Karpas-422 (cell line): ENCODE measurements around the gene OSBPL2. TPM values are rescaled to one million over a fixed set of nuclear protein-coding genes. Genes with fewer than 3 reads are reported as not detected.
A peak's percentile ranks its signal among the peaks of the same experiment; 100 is the strongest.

ENCODE experiments used
- DNase-seq: peaks from one replicate; pipeline ENCODE4 v3.0.0-alpha.2; 2015
- H2AFZ ChIP-seq: fragments of 200-600 bp; sonication (generic); 2 replicates; pipeline ENCODE4 v1.6.1; 2014; ENCODE audit warnings: antibody characterized with exemption, low read length, mixed read lengths
- H3K27ac ChIP-seq: fragments of 200-600 bp; sonication (generic); 2 replicates; pipeline ENCODE4 v1.5.1; 2014; ENCODE audit warnings: mild to moderate bottlenecking, low read length, moderate library complexity
- H3K27me3 ChIP-seq: fragments of 200-600 bp; sonication (generic); 2 replicates; pipeline ENCODE4 v1.6.1; 2014; ENCODE audit warnings: low read length, mixed read lengths
- H3K36me3 ChIP-seq: fragments of 200-600 bp; sonication (generic); 2 replicates; pipeline ENCODE4 v1.6.1; 2014; ENCODE audit warnings: low read length, mixed read lengths; ENCODE audit not compliant: insufficient read depth
- H3K4me1 ChIP-seq: fragments of 200-600 bp; sonication (generic); 2 replicates; pipeline ENCODE4 v1.6.1; 2014; ENCODE audit warnings: mild to moderate bottlenecking, low read length, mixed read lengths
- H3K4me2 ChIP-seq: fragments of 200-600 bp; sonication (generic); 2 replicates; pipeline ENCODE4 v1.6.1; 2014; ENCODE audit warnings: low read length, low read depth, mild to moderate bottlenecking; ENCODE audit not compliant: poor library complexity, severe bottlenecking
- H3K4me3 ChIP-seq: fragments of 200-600 bp; sonication (generic); 2 replicates; pipeline ENCODE4 v1.5.1; 2014; ENCODE audit warnings: mild to moderate bottlenecking, antibody characterized with exemption, low read length, mixed read lengths
- H3K79me2 ChIP-seq: fragments of 200-600 bp; sonication (generic); 2 replicates; pipeline ENCODE4 v1.6.1; 2014; ENCODE audit warnings: mild to moderate bottlenecking, low read length, mixed read lengths
- H3K9ac ChIP-seq: fragments of 200-600 bp; sonication (generic); 2 replicates; pipeline ENCODE4 v1.6.0; 2014; ENCODE audit warnings: low read length
- H3K9me2 ChIP-seq: fragments of 200-600 bp; sonication (generic), shearing (Covaris generic); replicated peaks from 2 replicates; pipeline ENCODE4 v1.6.0; 2014; ENCODE audit warnings: mild to moderate bottlenecking, low read length, moderate library complexity; ENCODE audit not compliant: insufficient read depth
- H3K9me3 ChIP-seq: fragments of 300-700, 200-600 bp; sonication (generic); 2 replicates; pipeline ENCODE4 v1.6.1; 2014; ENCODE audit warnings: low read length, mixed read lengths
- H4K20me1 ChIP-seq: fragments of 200-600 bp; sonication (generic); 2 replicates; pipeline ENCODE4 v1.6.1; 2014; ENCODE audit warnings: mild to moderate bottlenecking, antibody characterized with exemption, low read length, low read depth; ENCODE audit not compliant: insufficient read depth
- total RNA-seq: library from RNA; depleted of rRNA; stranded (reverse); fragments of >200 nt; shearing (Covaris generic); gene quantifications from 2 replicates; pipeline ENCODE4 v1.2.3, GENCODE V29; 2014; ENCODE audit warnings: low replicate concordance

OSBPL2 gene
- total RNA-seq, 1 experiment from 2014 or later = 22.6 TPM

GRCh38 chr20:62332989-62333819, 94.9 kb downstream of the OSBPL2 start:
- no peak overlapping the region for H3K9ac ChIP-seq
- no peaks in the 10 kb centered on the region for H3K79me2 ChIP-seq
- H3K9me3 ChIP-seq = no peaks in the 10 kb centered on the region
- no peak overlapping the region for H2AFZ ChIP-seq
- peaks cover 5% of the 10 kb centered on the region; the same call in 1 of the 2 replicates for H4K20me1 ChIP-seq
- H3K27ac ChIP-seq = no peak overlapping the region
- no peak for DNase-seq
- no peaks in the 10 kb centered on the region for H3K36me3 ChIP-seq
- no peaks in the 10 kb centered on the region for H3K27me3 ChIP-seq
- H3K9me2 ChIP-seq = no peaks in the 10 kb centered on the region
- H3K4me1 ChIP-seq = peaks cover 7% of the 10 kb centered on the region
- no peak overlapping the region for H3K4me2 ChIP-seq
- H3K4me3 ChIP-seq = no peak overlapping the region

- no peak overlapping the region for H3K27ac ChIP-seq
- H4K20me1 ChIP-seq = peaks cover 5% of the 10 kb centered on the region; the same call in 1 of the 2 replicates
- no peaks in the 10 kb centered on the region for H3K9me3 ChIP-seq
- H3K36me3 ChIP-seq = no peaks in the 10 kb centered on the region
- no peaks in the 10 kb centered on the region for H3K9me2 ChIP-seq
- H3K4me1 ChIP-seq = peaks cover 12% of the 10 kb centered on the region
- no peak overlapping the region for H3K4me2 ChIP-seq
- no peaks in the 10 kb centered on the region for H3K79me2 ChIP-seq
- H2AFZ ChIP-seq = no peak overlapping the region
- H3K4me3 ChIP-seq = no peak overlapping the region
- DNase-seq = no peak
- no peak overlapping the region for H3K9ac ChIP-seq
- H3K27me3 ChIP-seq = no peaks in the 10 kb centered on the region
Measured at GRCh38 chr20:62333820-62334595, 95.7 kb downstream of the OSBPL2 start.

GRCh38 chr20:62334881-62335280, 96.6 kb downstream of the OSBPL2 start:
- H4K20me1 ChIP-seq = peaks cover 5% of the 10 kb centered on the region; the same call in 1 of the 2 replicates
- no peaks in the 10 kb centered on the region for H3K27me3 ChIP-seq
- H3K4me2 ChIP-seq = no peak overlapping the region
- H2AFZ ChIP-seq = no peak overlapping the region
- no peak overlapping the region for H3K9ac ChIP-seq
- no peak overlapping the region for H3K4me3 ChIP-seq
- H3K36me3 ChIP-seq = no peaks in the 10 kb centered on the region
- H3K9me2 ChIP-seq = no peaks in the 10 kb centered on the region
- H3K9me3 ChIP-seq = no peaks in the 10 kb centered on the region
- H3K79me2 ChIP-seq = no peaks in the 10 kb centered on the region
- no peak overlapping the region for H3K27ac ChIP-seq
- DNase-seq = no peak
- H3K4me1 ChIP-seq = peaks cover 21% of the 10 kb centered on the region

- H3K27ac ChIP-seq = no peak overlapping the region
- H3K4me3 ChIP-seq = no peak overlapping the region
- no peaks in the 10 kb centered on the region for H3K79me2 ChIP-seq
- H3K4me2 ChIP-seq = no peak overlapping the region
- no peaks in the 10 kb centered on the region for H3K36me3 ChIP-seq
- no peak overlapping the region for H2AFZ ChIP-seq
- no peaks in the 10 kb centered on the region for H3K9me3 ChIP-seq
- DNase-seq = no peak
- no peak overlapping the region for H3K9ac ChIP-seq
- no peaks in the 10 kb centered on the region for H3K27me3 ChIP-seq
- peaks cover 5% of the 10 kb centered on the region; the same call in 1 of the 2 replicates for H4K20me1 ChIP-seq
- H3K4me1 ChIP-seq = peaks cover 23% of the 10 kb centered on the region
- no peaks in the 10 kb centered on the region for H3K9me2 ChIP-seq
Measured at GRCh38 chr20:62335532-62335931, 97.2 kb downstream of the OSBPL2 start.

GRCh38 chr20:62336329-62336728, 98.0 kb downstream of the OSBPL2 start:
- H3K27ac ChIP-seq = no peak overlapping the region
- H3K9me3 ChIP-seq = no peaks in the 10 kb centered on the region
- no peaks in the 10 kb centered on the region for H3K79me2 ChIP-seq
- no peak overlapping the region for H2AFZ ChIP-seq
- H3K36me3 ChIP-seq = no peaks in the 10 kb centered on the region
- no peaks in the 10 kb centered on the region for H3K9me2 ChIP-seq
- no peak overlapping the region for H3K4me2 ChIP-seq
- H3K4me1 ChIP-seq = peaks cover 23% of the 10 kb centered on the region
- no peak overlapping the region for H3K4me3 ChIP-seq
- DNase-seq = no peak
- no peaks in the 10 kb centered on the region for H3K27me3 ChIP-seq
- H3K9ac ChIP-seq = no peak overlapping the region
- peaks cover 5% of the 10 kb centered on the region; the same call in 1 of the 2 replicates for H4K20me1 ChIP-seq

- Histone ChIP-seq H4K20me1 (peaks cover 5% of the 10 kb centered on the region; the same call in 1 of the 2 replicates), H3K27me3 (no peaks in the 10 kb centered on the region), H3K9ac (no peak overlapping the region), H2AFZ (no peak overlapping the region), H3K36me3 (no peaks in the 10 kb centered on the region), H3K27ac (no peak overlapping the region), H3K79me2 (no peaks in the 10 kb centered on the region), H3K9me3 (no peaks in the 10 kb centered on the region), H3K4me1 (peaks cover 23% of the 10 kb centered on the region), H3K9me2 (no peaks in the 10 kb centered on the region), H3K4me2 (no peak overlapping the region), H3K4me3 (no peak overlapping the region)
- no peak for DNase-seq
Measured at GRCh38 chr20:62336775-62337557, 98.6 kb downstream of the OSBPL2 start.

GRCh38 chr20:62337558-62338293, 99.4 kb downstream of the OSBPL2 start:
- H3K9me3 ChIP-seq = no peaks in the 10 kb centered on the region
- peaks cover 23% of the 10 kb centered on the region for H3K4me1 ChIP-seq
- no peaks in the 10 kb centered on the region for H3K9me2 ChIP-seq
- no peaks in the 10 kb centered on the region for H3K27me3 ChIP-seq
- no peaks in the 10 kb centered on the region for H3K36me3 ChIP-seq
- no peaks in the 10 kb centered on the region for H3K79me2 ChIP-seq
- no peak overlapping the region for H3K9ac ChIP-seq
- H4K20me1 ChIP-seq = peaks cover 5% of the 10 kb centered on the region; the same call in 1 of the 2 replicates
- H2AFZ ChIP-seq = no peak overlapping the region
- no peak overlapping the region for H3K4me3 ChIP-seq
- H3K27ac ChIP-seq = no peak overlapping the region
- peak; percentile 54 for DNase-seq
- no peak overlapping the region for H3K4me2 ChIP-seq
